Measurements from ENCODE around the gene MANF.
"Not testable (repeated sequence)": the region's sequence is repeated elsewhere in the genome, so short reads cannot be mapped to it uniquely, and the experiment has no call there.

Gene MANF

DNA sequence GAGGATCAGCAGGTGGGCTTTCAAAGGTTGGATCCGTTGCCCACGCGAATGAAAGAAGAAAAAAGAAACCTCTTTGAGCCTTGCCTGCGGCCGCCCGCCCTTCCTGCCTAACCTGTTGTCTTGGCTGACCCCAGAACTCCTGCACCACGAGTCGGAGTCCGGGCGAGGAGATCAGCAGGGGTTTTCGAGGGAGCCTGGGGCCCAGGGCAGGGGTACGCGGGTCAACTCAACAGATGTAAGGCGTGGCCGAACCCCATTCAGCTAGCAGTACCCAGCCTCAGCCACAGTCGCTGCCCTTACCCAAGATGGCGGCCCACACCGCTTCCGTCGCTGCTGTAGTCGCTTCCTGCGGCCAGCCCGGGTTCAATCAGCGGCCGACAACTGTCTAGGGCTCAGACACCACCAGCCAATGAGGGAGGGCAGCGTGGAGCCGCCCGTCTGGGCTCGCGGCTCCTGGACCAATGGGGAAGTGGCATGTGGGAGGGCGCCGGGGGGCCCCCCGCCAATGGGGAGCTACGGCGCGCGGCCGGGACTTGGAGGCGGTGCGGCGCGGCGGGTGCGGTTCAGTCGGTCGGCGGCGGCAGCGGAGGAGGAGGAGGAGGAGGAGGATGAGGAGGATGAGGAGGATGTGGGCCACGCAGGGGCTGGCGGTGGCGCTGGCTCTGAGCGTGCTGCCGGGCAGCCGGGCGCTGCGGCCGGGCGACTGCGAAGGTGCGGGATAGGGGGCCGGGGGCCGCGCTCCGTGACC is at the start of gene MANF:
Gene MANF, plus strand, starts transcription at position 566 of the 748 bp plus-strand sequence. Its CDS starts 52 bp downstream, at position 618.
- peak; percentile 95 for DNase-seq (ENCODE audit: low read depth)

DNA sequence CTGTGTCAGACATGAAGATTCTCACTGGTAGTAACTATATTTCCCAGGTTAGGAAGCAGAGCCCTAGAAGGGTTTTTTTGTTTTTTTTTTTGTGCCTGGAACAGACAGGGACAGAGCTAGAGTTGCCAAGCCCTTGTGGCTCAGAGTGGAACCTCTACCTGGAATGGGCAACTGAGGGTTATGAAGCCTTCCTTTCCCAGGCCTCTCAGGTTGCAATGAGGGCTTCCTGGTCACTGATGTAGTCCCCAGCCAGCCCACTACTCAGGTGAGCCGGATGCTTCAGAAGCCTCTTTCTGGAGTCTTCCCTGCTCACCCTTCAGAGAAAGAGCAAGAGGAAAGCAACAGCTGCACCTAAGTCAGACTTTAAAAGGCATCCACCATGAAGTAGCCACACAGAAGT is 48.8 kb upstream of the MANF start:
- no peak for DNase-seq (ENCODE audit: low read depth)

GRCh38 chr3:51337666-51338065 is 47.4 kb upstream of the MANF start:
- DNase-seq (ENCODE audit: low read depth), result no peak

- DNase-seq (ENCODE audit: low read depth), result no peak
Measured at GRCh38 chr3:51338632-51339031, 46.5 kb upstream of the MANF start.

DNA sequence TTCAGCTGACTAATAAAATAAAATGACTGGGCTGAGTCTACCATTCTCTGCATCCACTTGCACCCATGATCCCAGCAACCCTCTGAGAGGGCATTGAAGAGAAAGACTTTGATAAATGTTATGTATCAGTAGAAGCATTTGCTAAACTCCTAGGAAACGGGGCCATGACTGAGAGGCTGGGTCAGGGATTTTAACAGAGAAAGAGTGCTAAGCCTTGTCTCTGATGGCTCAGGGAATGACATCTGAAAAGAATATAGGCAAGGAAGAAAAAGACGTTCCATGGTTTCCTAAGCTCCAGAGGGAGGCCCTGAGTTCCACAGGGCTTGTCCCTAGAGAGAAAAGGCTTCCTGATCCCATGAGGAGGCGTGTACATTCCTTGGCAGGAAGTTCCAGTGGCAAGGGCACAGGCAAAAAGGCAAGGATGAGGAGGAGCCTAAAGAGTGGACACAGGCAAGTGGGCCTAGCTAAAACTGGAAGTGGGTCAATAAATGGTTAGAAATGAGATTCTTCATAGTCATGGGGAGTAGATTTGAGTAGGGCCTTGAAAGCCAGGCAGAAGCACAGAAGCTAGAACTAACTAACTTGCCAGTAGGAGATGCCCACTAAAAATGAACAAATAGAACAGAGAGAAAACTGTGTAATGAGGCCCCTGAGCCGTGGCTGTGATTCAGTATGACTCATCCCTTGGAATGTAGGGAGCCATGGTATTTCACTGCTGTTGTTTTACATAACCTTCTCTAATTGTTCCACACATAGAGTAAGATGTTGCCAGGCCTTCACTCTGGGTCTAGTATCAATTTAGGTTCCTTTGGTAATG is 44.9 kb upstream of the MANF start:
- DNase-seq (ENCODE audit: low read depth), result no peak

DNA sequence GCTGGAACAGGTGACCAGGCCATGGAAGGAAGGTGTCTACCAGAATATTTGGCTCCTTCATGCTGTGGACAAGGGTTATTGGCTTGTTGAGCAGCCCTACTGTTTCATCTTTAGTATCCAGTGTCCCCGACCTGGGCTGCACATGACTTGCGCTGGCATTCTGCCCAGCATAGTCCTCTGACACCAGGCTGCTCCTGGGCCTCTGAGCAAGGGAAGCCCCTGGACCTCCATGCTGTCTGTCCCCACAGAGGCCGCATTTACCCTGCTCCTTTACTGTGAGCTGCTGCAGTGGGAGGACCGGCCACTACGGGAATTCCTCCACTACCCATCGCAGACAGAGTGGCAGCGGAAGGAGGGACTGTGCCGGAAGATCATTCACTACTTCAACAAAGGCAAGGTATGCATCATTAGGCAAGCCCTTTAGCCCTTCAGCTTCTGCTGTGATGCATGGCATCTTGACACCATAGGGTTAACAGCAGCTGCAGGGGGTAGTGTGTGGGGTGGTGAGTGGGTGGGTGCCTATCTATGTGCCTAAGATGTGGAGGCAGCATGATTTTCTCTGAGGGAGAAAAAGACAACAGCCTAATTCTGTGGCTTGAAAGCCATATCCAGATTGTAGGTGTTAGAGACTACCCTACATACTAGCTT is 44.0 kb upstream of the MANF start:
- DNase-seq (ENCODE audit: low read depth), result no peak

DNA sequence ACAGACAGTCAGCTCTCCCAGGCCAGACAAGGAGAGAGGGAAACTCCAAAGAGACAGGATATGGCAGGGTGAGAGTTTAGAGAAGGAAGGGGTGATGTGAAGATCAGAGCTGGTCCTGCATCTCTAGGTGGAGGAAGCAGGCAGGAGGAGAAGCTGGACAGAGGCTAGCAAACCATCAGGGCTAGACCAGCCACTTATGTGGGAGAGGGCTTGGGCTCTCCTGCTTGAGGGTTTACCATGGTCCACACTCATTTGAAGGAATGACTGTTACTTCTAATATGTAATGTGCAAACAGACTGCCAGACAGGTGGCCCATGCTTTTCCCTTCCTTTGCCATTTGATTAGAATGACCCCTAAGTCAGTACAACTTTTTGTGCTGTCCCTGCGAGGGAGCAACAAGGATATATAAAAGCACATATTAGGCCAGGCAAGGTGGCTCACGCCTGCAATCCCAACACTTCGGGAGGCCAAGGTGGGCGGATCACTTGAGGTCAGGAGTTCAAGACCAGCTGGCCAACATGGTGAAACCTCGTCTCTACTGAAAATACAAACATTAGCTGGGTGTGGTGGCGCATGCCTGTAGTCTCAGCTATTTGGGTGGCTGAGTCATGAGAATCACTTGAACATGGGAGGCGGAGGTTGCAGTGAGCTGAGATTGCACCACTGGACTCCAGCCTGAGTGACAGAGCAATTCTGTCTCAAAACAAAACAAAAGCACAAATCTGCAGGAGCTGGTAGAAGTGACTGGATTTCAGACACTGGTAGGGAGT is 41.0 kb upstream of the MANF start:
- no peak for DNase-seq (ENCODE audit: low read depth)

- no peak for DNase-seq (ENCODE audit: low read depth)
Measured at GRCh38 chr3:51350751-51351150, 34.3 kb upstream of the MANF start.

DNA sequence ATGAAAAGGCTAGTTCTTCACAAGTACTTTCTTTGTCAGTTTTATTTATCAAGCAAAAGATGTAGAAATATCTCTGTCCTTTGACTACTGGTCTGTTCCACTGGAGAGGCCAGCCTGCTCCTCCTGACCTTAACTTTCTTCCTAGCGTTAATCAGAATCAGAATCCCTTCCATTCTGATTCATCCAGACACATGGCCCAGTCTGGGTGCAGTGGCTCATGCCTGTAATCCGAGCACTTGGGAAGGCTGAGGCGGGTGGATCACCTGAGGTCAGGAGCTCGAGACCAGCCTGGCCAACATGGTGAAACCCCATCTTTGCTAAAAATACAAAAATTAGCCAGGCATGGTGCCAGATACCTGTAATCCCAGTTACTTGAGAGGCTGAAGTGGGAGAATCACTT is 32.0 kb upstream of the MANF start:
- no peak for DNase-seq (ENCODE audit: low read depth)

- no peak for DNase-seq (ENCODE audit: low read depth)
Measured at GRCh38 chr3:51353691-51354090, 31.4 kb upstream of the MANF start.

DNA sequence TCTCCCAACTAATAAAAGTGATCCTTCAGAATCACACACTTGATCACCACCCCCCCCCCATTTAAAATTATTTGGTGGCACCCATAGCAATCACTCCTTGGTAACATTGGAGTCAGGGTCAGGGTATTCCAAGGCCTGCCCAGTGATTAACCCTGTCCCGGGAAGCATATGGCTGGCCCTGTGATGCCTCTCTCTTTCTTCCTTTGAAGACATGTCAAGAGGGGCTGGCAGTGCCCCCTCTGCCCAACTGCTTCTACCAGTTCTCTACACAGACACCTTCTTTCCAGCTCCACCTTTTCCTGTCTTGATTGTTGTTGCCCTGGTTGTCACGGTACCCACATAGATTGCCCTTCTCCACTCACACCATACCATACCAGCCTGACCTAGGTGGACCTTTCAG is 30.9 kb upstream of the MANF start:
- DNase-seq (ENCODE audit: low read depth), result no peak

GRCh38 chr3:51354731-51355615 is 30.1 kb upstream of the MANF start:
- no peak for DNase-seq (ENCODE audit: low read depth)

GRCh38 chr3:51355891-51356578 is 29.1 kb upstream of the MANF start:
- DNase-seq (ENCODE audit: low read depth), result no peak

GRCh38 chr3:51357856-51358255 is 27.2 kb upstream of the MANF start:
- DNase-seq (ENCODE audit: low read depth), result no peak

DNA sequence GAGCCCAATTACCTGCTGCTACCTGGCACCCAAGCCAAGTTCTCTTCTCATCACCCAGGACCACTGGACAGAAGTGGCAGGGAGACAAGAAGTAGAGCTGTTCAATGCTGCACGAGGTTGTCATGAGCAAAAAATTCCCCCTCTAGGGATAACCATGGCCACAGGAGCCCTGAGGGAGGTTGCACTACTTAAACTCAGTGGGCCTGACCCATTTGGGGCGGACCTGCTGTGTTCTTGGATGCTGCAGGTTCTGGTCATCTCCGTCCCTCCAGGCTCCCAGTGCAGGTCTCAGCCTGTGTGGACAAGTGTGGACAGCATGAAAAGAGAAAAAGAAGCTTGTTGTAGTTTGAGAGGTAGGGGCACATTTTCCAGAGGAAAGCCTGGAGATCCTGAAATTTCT is 26.1 kb upstream of the MANF start:
- DNase-seq (ENCODE audit: low read depth), result no peak

DNA sequence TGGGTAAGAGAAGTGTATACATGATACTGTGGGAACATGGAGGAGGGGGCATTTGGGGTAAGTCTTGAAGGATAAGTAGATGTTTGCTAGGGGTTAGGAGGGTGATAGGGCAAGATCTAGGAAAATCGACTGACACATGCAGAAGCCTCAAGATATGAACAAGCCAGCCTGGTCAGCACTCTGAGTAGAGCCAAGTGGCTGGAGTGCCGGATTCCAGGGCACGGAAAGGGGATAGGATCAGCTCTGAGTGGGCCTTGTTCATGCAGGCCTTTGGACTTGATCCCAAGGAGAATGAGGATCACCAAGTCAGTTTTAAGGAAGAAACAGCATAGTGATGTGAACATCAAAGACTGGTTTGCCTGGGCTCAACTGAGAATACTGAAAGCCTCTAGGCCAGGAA is 24.3 kb upstream of the MANF start:
- DNase-seq (ENCODE audit: low read depth), result no peak

DNA sequence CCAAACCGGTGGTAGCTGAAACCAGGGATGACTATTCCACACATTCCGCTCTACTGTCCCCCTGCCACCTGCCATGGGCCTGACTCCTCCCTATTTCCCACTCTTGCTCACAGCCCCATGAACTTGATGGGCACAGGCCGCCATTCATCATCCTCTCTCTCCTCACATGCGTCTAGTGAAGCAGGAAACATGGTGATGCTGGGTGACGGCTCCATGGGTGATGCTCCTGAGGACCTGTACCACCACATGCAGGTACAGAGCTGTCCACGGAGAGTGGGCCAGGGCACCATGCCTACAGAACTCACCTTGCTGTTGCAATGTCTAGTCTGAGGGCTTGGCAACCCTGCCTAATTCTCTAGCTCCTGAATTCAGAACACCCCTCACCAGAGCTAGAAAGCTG is 23.3 kb upstream of the MANF start:
- no peak for DNase-seq (ENCODE audit: low read depth)

DNA sequence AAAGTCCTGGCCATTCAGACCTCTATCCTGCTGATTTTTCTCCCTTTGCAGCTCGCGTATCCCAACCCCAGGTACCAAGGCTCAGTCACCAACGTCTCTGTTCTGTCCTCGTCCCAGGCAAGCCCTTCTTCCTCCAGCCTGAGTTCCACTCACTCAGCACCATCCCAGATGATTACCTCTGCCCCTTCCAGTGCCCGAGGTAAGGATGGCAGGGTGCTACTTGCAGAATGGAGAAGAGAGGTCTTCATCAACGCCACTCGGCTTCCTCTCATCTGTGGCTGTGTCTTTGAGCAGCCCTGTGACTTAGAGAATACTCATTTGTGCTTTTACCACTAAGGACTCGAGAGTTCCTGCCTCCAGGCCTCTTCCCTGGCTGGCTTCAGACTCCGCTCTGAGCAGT is 22.6 kb upstream of the MANF start:
- no peak for DNase-seq (ENCODE audit: low read depth)

GRCh38 chr3:51368276-51368675 is 16.8 kb upstream of the MANF start:
- DNase-seq (ENCODE audit: low read depth), result not testable (repeated sequence)

- peak; percentile 34 for DNase-seq (ENCODE audit: low read depth)
Measured at GRCh38 chr3:51371943-51372557, 13.0 kb upstream of the MANF start.

All from stimulated activated CD8-positive, alpha-beta memory T cell treated with anti-CD3 and anti-CD28 coated beads, Interleukin-12 subunit alpha, Interleukin-12 subunit beta, amount 100 ng/mL, for 1 hour (primary cell).